Glomerular visceral epithelial cell (primary cell): Measurements from ENCODE around the gene LPP.
A peak's percentile ranks its signal among the peaks of the same experiment; 100 is the strongest.
"Not testable (repeated sequence)": the region's sequence is repeated elsewhere in the genome, so short reads cannot be mapped to it uniquely, and the experiment has no call there.

Source experiments
- DNase-seq: peaks from one replicate; pipeline ENCODE4 v3.0.0-alpha.2; 2016; ENCODE audit errors: extremely low spot score

The LPP gene

GRCh38 chr3:188433521-188434150 lies 279.7 kb downstream of the LPP start:
- DNase-seq, result no peak

GRCh38 chr3:188434594-188434993 lies 280.6 kb downstream of the LPP start:
- DNase-seq, result peak; percentile 33

- no peak for DNase-seq
These were observed 281.3 kb downstream of the LPP start for GRCh38 chr3:188435266-188435665.

GRCh38 chr3:188437926-188438325 lies 284.0 kb downstream of the LPP start:
- no peak for DNase-seq

GRCh38 chr3:188439080-188439479 lies 285.1 kb downstream of the LPP start:
- peak; percentile 24 for DNase-seq

- no peak for DNase-seq
These were observed 286.5 kb downstream of the LPP start for GRCh38 chr3:188440340-188440972.

- no peak for DNase-seq
These were observed 288.5 kb downstream of the LPP start for GRCh38 chr3:188442430-188442829.

GRCh38 chr3:188445175-188445574 lies 291.2 kb downstream of the LPP start:
- not testable (repeated sequence) for DNase-seq

GRCh38 chr3:188446014-188446413 lies 292.1 kb downstream of the LPP start:
- no peak for DNase-seq

GRCh38 chr3:188446766-188447165 lies 292.8 kb downstream of the LPP start:
- no peak for DNase-seq

GRCh38 chr3:188448813-188449212 lies 294.9 kb downstream of the LPP start:
- no peak for DNase-seq

GRCh38 chr3:188449421-188449820 lies 295.5 kb downstream of the LPP start:
- DNase-seq, result no peak

- no peak for DNase-seq
These were observed 298.3 kb downstream of the LPP start for GRCh38 chr3:188452158-188452772.

- no peak for DNase-seq
These were observed 299.8 kb downstream of the LPP start for GRCh38 chr3:188453431-188454384.

GRCh38 chr3:188455748-188456147 lies 301.8 kb downstream of the LPP start:
- DNase-seq, result no peak

GRCh38 chr3:188458756-188459155 lies 304.8 kb downstream of the LPP start:
- DNase-seq, result no peak

- DNase-seq, result no peak
These were observed 311.4 kb downstream of the LPP start for GRCh38 chr3:188465311-188465710.

GRCh38 chr3:188468196-188468595 lies 314.2 kb downstream of the LPP start:
- DNase-seq, result peak; percentile 7

- DNase-seq, result peak; percentile 59
These were observed 314.7 kb downstream of the LPP start for GRCh38 chr3:188468662-188469061.

GRCh38 chr3:188469228-188469885 lies 315.4 kb downstream of the LPP start:
- no peak for DNase-seq

- DNase-seq, result no peak
These were observed 316.7 kb downstream of the LPP start for GRCh38 chr3:188470508-188471130.
